GM20431 (cell line): ENCODE measurements around the gene MAP1LC3B2.

Experiments used
- in situ Hi-C: fragments of 300-500 bp; cut with MseI, MboI; formaldehyde crosslinking; loops from one replicate; pipeline ENCODE4 v1.15.0; 2020; ENCODE audit warnings: low sequenced_read_pairs; ENCODE audit not compliant: unreplicated experiment

MAP1LC3B2 gene

GRCh38 chr12:116559162-116559935, at the start of gene MAP1LC3B2:
MAP1LC3B2 (plus strand) TSS chr12:116559381; CDS start chr12:116575943, 16,562 bp downstream.
- in situ Hi-C loops = no loop called here

DNA sequence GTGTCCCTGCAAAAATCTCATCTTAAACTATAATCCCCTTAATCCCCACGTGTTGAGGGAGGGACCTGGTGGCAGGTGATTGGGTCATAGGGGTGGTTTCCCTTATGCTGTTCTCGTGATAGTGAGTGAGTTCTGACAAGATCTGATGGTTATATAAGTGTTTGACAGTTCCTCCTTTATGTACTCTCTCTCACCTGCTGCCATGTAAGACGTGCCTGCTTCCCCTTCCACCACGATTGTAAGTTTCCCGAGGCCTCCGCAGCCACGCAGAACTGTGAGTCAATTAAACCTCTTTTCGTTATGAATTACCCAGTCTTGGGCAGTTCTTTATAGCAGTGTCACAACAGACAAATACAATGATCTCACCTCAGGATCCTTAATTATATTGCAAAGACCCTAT, 45.2 kb upstream of the MAP1LC3B2 start:
- in situ Hi-C loops = no loop called here

DNA sequence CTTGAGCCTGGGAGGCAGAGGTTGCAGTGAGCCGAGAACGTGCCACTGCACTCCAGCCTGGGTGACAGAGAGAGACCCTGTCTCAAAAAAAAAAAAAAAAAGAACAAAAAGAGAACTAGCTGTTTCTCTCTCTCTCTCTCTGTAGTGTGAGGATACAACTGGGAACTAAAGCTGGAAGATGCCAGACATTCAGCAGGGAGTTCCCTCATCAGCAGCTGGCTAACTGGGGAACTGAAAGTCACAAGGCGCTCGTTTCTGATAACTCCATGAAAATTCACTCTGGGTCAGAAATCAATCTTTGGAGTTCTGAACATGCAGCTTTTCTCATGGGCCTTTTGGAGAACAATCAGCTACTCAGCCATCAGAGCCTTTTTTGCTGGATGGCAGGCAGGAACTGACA, 43.5 kb upstream of the MAP1LC3B2 start:
- in situ Hi-C loops = no loop called here

DNA sequence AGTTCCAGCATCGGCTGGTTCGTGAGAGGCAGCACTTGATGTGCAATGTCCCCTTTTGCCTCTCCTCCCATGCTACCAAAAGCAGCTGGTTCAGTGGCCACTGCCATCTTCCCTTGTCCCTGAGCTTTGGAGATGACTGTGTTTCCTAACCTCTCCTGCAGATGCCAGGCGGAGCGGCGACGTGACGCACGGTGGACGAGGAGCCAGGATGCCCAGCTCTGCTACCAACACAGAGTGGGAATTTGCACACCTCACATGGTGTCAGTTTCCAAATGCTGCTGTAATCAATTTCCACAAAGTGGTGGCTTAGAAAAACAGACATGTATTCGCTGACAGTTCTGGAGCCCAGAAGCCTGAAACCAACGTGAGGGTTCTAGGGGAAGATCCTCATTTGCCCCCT, 42.5 kb upstream of the MAP1LC3B2 start:
- in situ Hi-C loops = no loop called here

- in situ Hi-C loops = no loop called here
Observed at GRCh38 chr12:116517431-116518045, 41.6 kb upstream of the MAP1LC3B2 start.

GRCh38 chr12:116520225-116520760, 38.9 kb upstream of the MAP1LC3B2 start:
- in situ Hi-C loops = no loop called here

DNA sequence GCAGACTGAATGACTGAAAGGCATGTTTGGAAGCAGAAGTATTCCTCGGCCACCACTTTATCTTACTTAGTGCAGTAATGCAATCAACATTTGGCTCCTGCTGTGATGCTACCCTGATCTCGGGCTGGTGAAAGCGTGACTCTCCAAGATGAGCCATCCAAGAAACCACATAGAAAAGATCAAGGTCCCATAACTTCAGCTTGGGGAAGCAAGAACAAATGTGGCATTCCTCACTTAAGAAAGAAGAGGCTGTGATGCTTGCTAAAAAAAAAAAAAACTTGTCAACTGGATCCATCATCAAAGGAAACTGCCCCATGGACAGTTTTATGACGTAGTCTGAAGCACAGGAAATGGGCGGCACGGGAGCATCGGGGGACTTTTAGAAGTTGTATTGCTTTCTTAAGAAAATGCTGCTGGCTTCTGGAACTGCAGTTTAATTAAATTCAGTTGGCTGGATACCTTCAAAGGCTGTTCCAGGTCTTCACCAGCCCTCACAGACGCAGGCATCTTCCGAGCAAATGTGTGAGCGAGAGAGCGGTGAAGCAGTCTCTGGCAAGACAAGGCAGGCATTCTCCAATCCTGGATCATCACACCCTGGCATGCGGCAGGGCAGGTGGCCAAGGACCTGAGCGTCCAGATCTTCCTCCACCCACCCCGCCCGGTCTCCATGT, 38.2 kb upstream of the MAP1LC3B2 start:
- in situ Hi-C loops = no loop called here

GRCh38 chr12:116524311-116524710, 34.9 kb upstream of the MAP1LC3B2 start:
- in situ Hi-C loops = no loop called here

GRCh38 chr12:116524964-116525379, 34.2 kb upstream of the MAP1LC3B2 start:
- in situ Hi-C loops = no loop called here

DNA sequence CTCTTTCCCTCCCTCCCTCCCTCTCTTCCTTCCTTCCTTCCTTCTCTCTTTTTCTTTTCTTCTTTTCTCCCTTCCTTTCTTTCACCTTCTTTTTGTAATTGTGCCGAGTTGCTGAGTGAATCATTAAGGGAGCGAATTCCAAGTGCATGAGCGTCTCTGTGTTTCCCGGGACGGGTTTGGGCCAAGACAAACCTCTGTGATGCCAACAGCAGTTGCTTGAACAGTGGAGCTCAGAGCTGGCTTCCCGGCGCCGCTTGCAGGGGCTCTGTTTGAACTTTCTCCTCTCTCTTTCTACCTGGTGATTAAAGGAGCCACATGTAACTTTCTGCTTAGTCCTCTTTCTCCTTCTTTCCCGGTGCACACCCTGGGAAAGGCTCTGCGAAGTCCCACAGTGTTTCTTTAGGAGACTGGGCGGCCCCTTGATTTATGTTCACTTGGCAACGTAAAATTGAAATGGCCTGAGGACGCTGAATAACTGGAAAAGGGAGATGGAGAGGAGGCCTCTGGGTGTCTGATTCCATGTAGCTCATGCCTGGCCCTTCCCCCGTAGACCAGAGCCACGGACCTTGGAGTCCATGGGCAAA, 33.7 kb upstream of the MAP1LC3B2 start:
- in situ Hi-C loops = no loop called here

- in situ Hi-C loops = no loop called here
Observed at GRCh38 chr12:116528065-116528464, 31.1 kb upstream of the MAP1LC3B2 start.

DNA sequence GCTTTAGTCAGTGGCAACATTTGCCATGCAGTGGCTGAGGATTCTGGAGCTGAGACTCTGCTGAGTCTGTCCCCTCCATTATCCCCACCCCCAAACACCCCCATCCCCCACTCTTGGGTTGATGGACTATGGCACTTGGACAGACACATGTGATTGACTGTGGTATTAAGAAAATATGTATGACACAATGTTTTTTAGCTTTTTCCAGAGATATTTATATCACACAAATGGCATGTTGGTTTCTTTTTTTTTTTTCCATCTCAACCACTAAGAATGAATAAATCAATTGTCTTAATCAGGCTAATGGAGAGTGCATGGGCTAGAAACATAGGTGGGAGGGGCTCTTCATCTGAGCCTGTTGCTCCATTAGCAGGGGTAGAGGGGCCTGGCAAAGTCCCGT, 30.7 kb upstream of the MAP1LC3B2 start:
- in situ Hi-C loops = no loop called here

GRCh38 chr12:116529048-116529447, 30.1 kb upstream of the MAP1LC3B2 start:
- in situ Hi-C loops = no loop called here

GRCh38 chr12:116529686-116530085, 29.5 kb upstream of the MAP1LC3B2 start:
- in situ Hi-C loops = no loop called here

- in situ Hi-C loops = no loop called here
Observed at GRCh38 chr12:116532428-116532827, 26.8 kb upstream of the MAP1LC3B2 start.

DNA sequence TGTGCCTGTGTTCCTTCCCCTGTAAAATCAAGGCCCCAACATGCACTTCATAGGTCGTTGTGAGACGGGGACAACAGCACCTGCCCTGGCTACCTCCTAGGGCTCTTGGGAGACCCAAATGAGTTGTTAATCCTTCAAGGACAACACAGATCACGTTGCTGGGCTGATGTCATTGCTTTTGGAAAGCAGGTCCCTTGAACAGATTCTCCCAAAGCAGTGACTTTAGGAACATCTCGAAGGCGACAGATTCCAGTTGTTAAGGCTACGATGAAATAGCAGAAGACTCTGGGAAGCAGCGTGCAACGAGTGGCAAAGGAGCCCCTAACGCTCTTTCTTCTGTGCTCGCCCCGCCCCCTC, 26.2 kb upstream of the MAP1LC3B2 start:
- in situ Hi-C loops = no loop called here

DNA sequence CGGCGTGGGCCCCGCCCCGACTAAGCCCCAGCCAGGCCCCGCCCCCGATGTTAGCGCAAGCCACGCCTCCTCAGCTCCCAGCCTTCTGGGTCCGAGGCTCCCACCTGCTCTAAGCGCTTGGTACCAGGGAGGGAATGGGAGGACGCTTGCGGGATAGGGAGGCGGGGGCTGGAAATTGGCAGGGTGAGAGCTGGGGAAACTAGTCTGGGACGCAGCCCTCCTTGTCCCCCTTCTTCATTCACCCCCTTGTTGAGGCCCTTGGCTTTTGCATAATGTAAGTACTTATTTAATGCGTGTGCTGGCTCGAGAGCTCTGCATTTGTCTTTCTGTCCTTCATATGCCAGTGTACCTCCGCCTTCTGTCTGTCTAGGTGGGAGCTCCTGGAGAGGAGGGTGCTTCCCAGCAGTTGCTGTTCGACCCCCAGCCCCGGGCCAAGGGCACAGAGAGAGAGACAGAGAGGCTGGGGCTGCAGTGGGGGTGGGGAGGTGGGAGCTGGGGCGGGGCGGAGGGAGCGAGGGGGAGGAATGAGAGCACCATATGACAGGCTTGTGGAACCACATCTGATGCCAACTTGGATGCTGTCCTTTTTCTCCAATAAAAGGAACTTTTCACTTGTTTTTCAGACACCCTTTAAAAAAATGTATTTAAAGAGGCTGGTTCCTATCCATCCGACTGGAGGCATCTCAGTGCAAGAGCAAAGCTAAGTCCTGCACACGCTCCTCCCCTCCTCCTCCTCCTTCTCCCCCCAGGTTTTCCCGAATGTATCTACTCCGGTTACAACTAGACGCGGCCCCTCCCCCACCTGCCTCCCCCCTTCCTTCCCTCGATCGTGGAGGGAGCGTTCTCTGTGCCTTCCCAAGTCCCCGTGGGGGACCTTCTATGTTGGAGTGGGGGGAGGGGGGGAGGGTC, 25.6 kb upstream of the MAP1LC3B2 start:
- in situ Hi-C loops = no loop called here

DNA sequence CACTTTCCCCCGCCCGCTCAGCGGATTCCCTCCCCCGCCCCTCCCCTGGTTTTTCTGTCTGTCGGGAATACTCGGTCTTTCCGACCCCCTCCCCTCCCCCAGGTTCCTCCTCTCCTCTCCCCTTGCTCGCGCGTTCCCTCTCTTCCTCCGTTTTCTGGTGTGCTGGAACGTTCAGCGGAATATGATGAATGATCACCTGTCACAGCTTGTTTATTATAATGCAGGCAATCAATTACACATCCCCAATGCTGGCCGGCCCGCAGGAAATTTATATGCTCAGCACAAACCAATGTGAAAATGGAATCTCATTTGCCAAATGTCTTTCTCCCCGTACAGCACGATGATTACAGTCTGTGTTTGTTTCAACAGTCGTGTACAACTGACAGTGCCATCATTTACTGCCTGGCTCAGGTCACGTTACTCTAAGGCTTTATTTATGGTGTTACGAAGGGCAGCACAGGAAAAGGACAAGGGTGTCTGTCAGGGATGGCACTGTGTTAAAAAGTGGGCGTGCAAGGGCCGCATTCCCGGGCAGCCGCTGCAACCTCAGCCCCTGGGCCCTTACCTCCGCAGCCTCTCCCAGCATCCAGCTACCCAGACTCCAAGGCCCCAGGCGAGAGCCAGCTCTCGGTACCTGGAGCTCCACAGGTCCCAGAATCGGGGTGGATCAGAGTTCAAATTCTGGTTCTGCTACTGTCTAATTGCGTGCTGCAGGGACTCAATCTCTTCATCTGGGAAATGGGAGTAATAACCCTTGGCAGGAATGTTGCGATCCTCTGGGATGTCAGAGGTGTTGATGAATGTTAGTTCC, 24.7 kb upstream of the MAP1LC3B2 start:
- in situ Hi-C loops = no loop called here

GRCh38 chr12:116535241-116535640, 23.9 kb upstream of the MAP1LC3B2 start:
- in situ Hi-C loops = no loop called here
